Endothelial cell of umbilical vein (primary cell): Measurements from ENCODE around the gene KLHDC4. TPM values are rescaled to one million over a fixed set of nuclear protein-coding genes. Genes with fewer than 3 reads are reported as not detected.
A peak's percentile ranks its signal among the peaks of the same experiment; 100 is the strongest.

Source experiments
- BruUV-seq: library from RNA; stranded (reverse); fragments of 400-500 nt; replicated peaks from 2 replicates; lab custom pipeline; 2021; lab: Mats Ljungman, UMichigan
- CTCF ChIA-PET: fragments of 300-600, 350-600 bp; sonication (Branson Sonifier 250); formaldehyde crosslinking; loops from one replicate; lab custom pipeline; 2021; ENCODE audit warnings: antibody characterized with exemption, inconsistent platforms; lab: Charles Lee
- POLR2A ChIA-PET: fragments of 300-600, 350-600 bp; sonication (Branson Sonifier 250); formaldehyde crosslinking; loops from one replicate; lab custom pipeline; 2021; ENCODE audit warnings: antibody characterized with exemption, inconsistent platforms; lab: Charles Lee
- DNase-seq: peaks from one replicate; pipeline ENCODE4 v3.0.0-alpha.2; 2011; ENCODE audit warnings: low read depth, low spot score
- FAIRE-seq: peaks from 2 replicates; lab custom pipeline; 2011; peaks lifted over from hg19 to GRCh38; lab: Jason Lieb, UNC
- H2AFZ ChIP-seq: 2 replicates; pipeline ENCODE4 v1.6.0; 2012; ENCODE audit warnings: low read depth, low read length, control low read depth, inconsistent platforms
- H3K27ac ChIP-seq: 2 replicates; pipeline ENCODE4 v1.5.1; 2011; ENCODE audit warnings: low read depth, mild to moderate bottlenecking, control low read depth, low read length, moderate library complexity; ENCODE audit not compliant: insufficient read depth
- H3K27me3 ChIP-seq, 2 experiments: 2 replicates each; pipeline versions ENCODE4 v1.6.0 to v1.6.1; 2011; ENCODE audit warnings: low read length in 2 of 2, mixed read lengths in 1 of 2; ENCODE audit not compliant: control insufficient read depth in 2 of 2, insufficient read depth in 2 of 2
- H3K36me3 ChIP-seq, 2 experiments: 2 replicates in 1 of 2; 3 replicates in 1 of 2; pipeline ENCODE4 v1.5.1; 2011; ENCODE audit warnings: low read length in 2 of 2, mild to moderate bottlenecking in 1 of 2, moderate library complexity in 1 of 2; ENCODE audit not compliant: control insufficient read depth in 2 of 2, insufficient read depth in 2 of 2; ENCODE audit errors: extremely low read depth in 1 of 2
- H3K4me1 ChIP-seq: 3 replicates; pipeline ENCODE4 v1.5.1; 2011; ENCODE audit warnings: mild to moderate bottlenecking, low read length; ENCODE audit not compliant: control insufficient read depth, insufficient read depth; ENCODE audit errors: extremely low read depth
- H3K4me2 ChIP-seq: 2 replicates; pipeline ENCODE4 v1.6.1; 2011; ENCODE audit warnings: low read length, control low read depth, mixed read lengths; ENCODE audit not compliant: insufficient read depth
- H3K4me3 ChIP-seq, 3 experiments: fragments of 200-600 bp in 1 of 3; sonication (generic), shearing (Covaris generic) in 1 of 3; replicated peaks in 1 of 3; 2 replicates each; pipeline ENCODE4 v1.5.1; 2011 to 2016; ENCODE audit warnings: control low read depth in 3 of 3, low read length in 3 of 3, mild to moderate bottlenecking in 2 of 3, inconsistent platforms in 1 of 3, low read depth in 1 of 3, moderate library complexity in 1 of 3; ENCODE audit not compliant: insufficient read depth in 1 of 3
- H3K79me2 ChIP-seq: 2 replicates; pipeline ENCODE4 v1.6.0; 2012; ENCODE audit warnings: low read length, inconsistent platforms; ENCODE audit not compliant: control insufficient read depth, insufficient read depth
- H3K9ac ChIP-seq: replicated peaks from 2 replicates; pipeline ENCODE3; 2011; ENCODE audit warnings: low read length, control low read depth; ENCODE audit not compliant: insufficient read depth; ENCODE audit errors: extremely low read depth
- H3K9me1 ChIP-seq: replicated peaks from 3 replicates; pipeline ENCODE4 v1.6.0; 2011; ENCODE audit warnings: mild to moderate bottlenecking, low read length; ENCODE audit not compliant: control insufficient read depth, insufficient read depth; ENCODE audit errors: extremely low read depth
- H3K9me3 ChIP-seq: replicated peaks from 2 replicates; pipeline ENCODE4 v1.5.1; 2012; ENCODE audit warnings: low read length, inconsistent platforms; ENCODE audit not compliant: control insufficient read depth, insufficient read depth
- H4K20me1 ChIP-seq: replicated peaks from 2 replicates; pipeline ENCODE3; 2011; ENCODE audit warnings: mild to moderate bottlenecking, low read length; ENCODE audit not compliant: control insufficient read depth, insufficient read depth; ENCODE audit errors: extremely low read depth
- JUN ChIP-seq: IDR thresholded peaks from 2 replicates; pipeline ENCODE4 v1.6.1; 2011; ENCODE audit warnings: borderline replicate concordance, low read depth; ENCODE audit not compliant: insufficient read length, insufficient read depth
- MAX ChIP-seq: IDR thresholded peaks from 2 replicates; pipeline ENCODE4 v1.6.1; 2011; ENCODE audit not compliant: insufficient read depth, insufficient read length
- MYC ChIP-seq: IDR thresholded peaks from one replicate; pipeline ENCODE4 v1.6.1; 2011; ENCODE audit warnings: mild to moderate bottlenecking, low read depth, low read length
- POLR2AphosphoS5 ChIP-seq: IDR thresholded peaks from 2 replicates; pipeline ENCODE4 v1.6.1; 2012; ENCODE audit warnings: low read depth, mild to moderate bottlenecking, control low read depth, low read length, moderate library complexity; ENCODE audit not compliant: insufficient read depth
- dilution Hi-C: fragments of 300-500 bp; cut with MboI; formaldehyde crosslinking; loops from one replicate; pipeline ENCODE4 v1.15.0; 2019; ENCODE audit warnings: low sequenced_read_pairs; ENCODE audit not compliant: extremely low pct_ligation_motif_present
- intact Hi-C: fragments of 100-400 bp; cut with micrococcal nuclease; formaldehyde crosslinking; loops from one replicate; pipeline ENCODE4 v1.10.0; 2022
- polyA plus RNA-seq, 4 experiments: library from polyadenylated mRNA; depleted of rRNA in 3 of 4; stranded (reverse) in 3 of 4; unstranded in 1 of 4; fragments of >200 nt; gene quantifications; 2 replicates each; pipeline versions ENCODE4 v1.2.1 to v1.2.3, GENCODE V29; 2011 to 2012; ENCODE audit warnings: missing spikeins in 1 of 4
- total RNA-seq: library from RNA; stranded (reverse); gene quantifications from 2 replicates; pipeline ENCODE4 v1.2.3, GENCODE V29; 2021

Gene KLHDC4
- total and polyA plus RNA-seq, 2 donors (not counting 3 experiments of a cell fraction or from before 2014, with no cell fraction given), result 24.7 to 46.2 TPM

- no peaks in the 10 kb centered on the region for H3K27me3 ChIP-seq
- H3K9ac ChIP-seq, result no peak overlapping the region
- DNase-seq, result peak; percentile 88
- dilution Hi-C loops (no loop called here), intact Hi-C loops (no loop called here)
- peaks cover 6% of the 10 kb centered on the region for H3K4me1 ChIP-seq
- H3K27ac ChIP-seq, result no peak overlapping the region
- H3K9me3 ChIP-seq, result no peaks in the 10 kb centered on the region
- H3K79me2 ChIP-seq, result no peaks in the 10 kb centered on the region
- H2AFZ ChIP-seq, result no peak overlapping the region
- TF ChIP-seq MAX (peak; percentile 81), JUN (no peak), POLR2AphosphoS5 (peak; percentile 25), MYC (peak; percentile 60)
- H3K4me3 ChIP-seq, result no peak overlapping the region
- peak; percentile 93 for FAIRE-seq
- H3K4me2 ChIP-seq, result no peak overlapping the region
- no peaks in the 10 kb centered on the region for H4K20me1 ChIP-seq
- ChIA-PET CTCF (interaction anchor here (0.7 to 1.4 kb wide), 8 partner anchors 12 to 148 kb away, joined by 3 to 15 read pairs (median 3); no protein-coding TSS in a partner anchor), POLR2A (no interaction called here)
- peaks cover 6 to 7% of the 10 kb centered on the region in 2 experiments for H3K36me3 ChIP-seq
- H3K9me1 ChIP-seq, result no peaks in the 10 kb centered on the region
- BruUV-seq, result no TSS peak
Measured at GRCh38 chr16:87723226-87723623, 42.6 kb downstream of the KLHDC4 start.

- dilution Hi-C loops, result no loop called here
- CTCF ChIA-PET, result interaction anchor here (0.7 to 1.4 kb wide), 8 partner anchors 12 to 149 kb away, joined by 3 to 15 read pairs (median 3); no protein-coding TSS in a partner anchor
- no peaks in the 10 kb centered on the region for H3K27me3 ChIP-seq
- H3K4me2 ChIP-seq, result no peak overlapping the region
- H3K4me1 ChIP-seq, result peaks cover 6% of the 10 kb centered on the region
- peaks cover 6 to 8% of the 10 kb centered on the region in 2 experiments for H3K36me3 ChIP-seq
- H3K9me1 ChIP-seq, result no peaks in the 10 kb centered on the region
- H3K79me2 ChIP-seq, result no peaks in the 10 kb centered on the region
- intact Hi-C loops, result no loop called here
- no peak overlapping the region for H3K27ac ChIP-seq
- no peaks in the 10 kb centered on the region for H3K9me3 ChIP-seq
- H3K4me3 ChIP-seq, result no peak overlapping the region
- no peak overlapping the region for H3K9ac ChIP-seq
- no peak for FAIRE-seq
- H2AFZ ChIP-seq, result no peak overlapping the region
- BruUV-seq, result no TSS peak
- TF ChIP-seq MYC, result no peak
- H4K20me1 ChIP-seq, result no peaks in the 10 kb centered on the region
- POLR2A ChIA-PET, result no interaction called here
- no peak for DNase-seq
Measured at GRCh38 chr16:87722590-87723225, 43.1 kb downstream of the KLHDC4 start.
